Activated T-helper 1 cell treated with anti-CD3 and anti-CD28 coated beads, Interleukin-2, amount 50 U/mL, for 16 hours (primary cell): ENCODE measurements around the gene GRHL1.
"Not testable (repeated sequence)": the region's sequence is repeated elsewhere in the genome, so short reads cannot be mapped to it uniquely, and the experiment has no call there.

ENCODE experiments used
- DNase-seq, 2 donors: peaks; one replicate each; pipeline ENCODE4 v3.0.0-alpha.2; 2020; ENCODE audit warnings: low read depth in 1 of 2, low spot score in 1 of 2

The GRHL1 gene

GRCh38 chr2:10022966-10023662, 71.6 kb downstream of the GRHL1 start:
- DNase-seq = no peak

- no peak for DNase-seq
Observed at GRCh38 chr2:10026940-10027569, 75.6 kb downstream of the GRHL1 start.

- no peak for DNase-seq
Observed at GRCh38 chr2:10027660-10028330, 76.3 kb downstream of the GRHL1 start.

DNA sequence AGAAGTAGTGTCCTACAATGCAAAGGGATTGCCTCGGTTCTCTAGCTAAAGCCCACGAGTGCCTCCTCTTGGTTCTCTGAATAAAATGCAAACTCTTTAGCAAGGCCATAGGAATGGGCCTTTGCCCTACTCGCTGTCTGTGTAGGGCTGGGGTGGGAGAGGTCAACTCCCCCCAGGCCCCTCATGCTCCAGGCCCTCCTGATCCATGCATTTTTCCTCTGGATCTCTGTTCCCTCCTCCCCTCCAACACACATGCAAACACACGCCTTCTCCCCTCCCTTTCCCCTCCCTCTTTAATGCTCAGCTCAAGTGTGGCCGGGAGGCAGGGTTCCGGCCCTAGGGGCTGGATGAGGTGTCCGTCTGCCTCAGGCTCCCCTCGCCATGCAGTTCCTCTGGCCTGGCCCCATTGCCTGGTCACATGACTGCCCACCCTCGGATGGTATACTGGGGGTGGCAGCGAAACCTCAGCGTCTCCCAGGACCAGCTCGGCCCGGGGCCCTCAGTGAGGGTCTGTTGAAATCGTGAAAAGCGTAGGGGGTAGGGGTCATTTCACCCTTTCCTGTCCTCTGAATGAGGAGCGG, 77.0 kb downstream of the GRHL1 start:
- DNase-seq = no peak

DNA sequence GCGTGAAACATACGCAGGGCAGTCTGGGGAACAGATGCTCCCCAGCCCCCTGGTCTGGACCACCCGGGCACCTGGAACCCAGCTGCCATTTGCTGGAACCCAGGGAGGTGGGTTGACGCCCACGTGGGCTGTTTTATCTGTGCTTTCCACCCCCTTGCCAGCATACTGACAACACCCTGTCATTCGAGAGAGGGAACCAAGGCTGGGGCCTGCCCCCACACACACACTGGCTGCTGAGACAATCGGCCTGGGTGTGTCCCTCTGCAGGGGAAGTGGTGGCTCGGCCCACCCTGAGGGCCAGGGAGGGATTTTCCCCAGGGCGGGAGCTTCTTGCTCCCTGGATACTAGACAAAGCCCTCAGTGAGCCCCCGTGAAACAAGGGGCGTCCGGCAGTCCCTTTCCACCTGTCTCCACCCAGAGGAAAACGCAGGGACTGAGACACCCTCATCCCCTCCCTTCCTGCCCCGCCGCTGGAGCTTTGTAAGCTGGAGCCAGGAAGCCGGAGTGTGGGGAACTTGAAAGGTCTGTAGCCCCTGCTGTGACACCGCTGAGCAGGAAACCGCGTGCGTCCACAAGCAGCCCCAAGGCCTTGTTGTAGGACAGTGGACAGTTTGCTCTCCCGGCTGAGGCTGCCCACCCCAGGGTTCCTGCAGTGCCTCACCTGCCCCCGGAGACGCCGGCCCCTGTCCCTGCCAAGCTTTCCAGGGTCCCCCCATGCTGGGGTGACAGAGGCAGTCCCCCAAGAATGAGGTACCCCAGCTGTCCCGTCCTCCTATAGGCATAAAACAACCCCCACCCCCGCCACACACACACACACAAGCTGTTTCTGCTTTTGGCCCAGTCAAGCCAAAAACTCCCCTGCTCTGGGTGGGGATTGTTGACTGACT, 77.7 kb downstream of the GRHL1 start:
- no peak for DNase-seq

- no peak for DNase-seq
Observed at GRCh38 chr2:10029875-10030223, 78.4 kb downstream of the GRHL1 start.

DNA sequence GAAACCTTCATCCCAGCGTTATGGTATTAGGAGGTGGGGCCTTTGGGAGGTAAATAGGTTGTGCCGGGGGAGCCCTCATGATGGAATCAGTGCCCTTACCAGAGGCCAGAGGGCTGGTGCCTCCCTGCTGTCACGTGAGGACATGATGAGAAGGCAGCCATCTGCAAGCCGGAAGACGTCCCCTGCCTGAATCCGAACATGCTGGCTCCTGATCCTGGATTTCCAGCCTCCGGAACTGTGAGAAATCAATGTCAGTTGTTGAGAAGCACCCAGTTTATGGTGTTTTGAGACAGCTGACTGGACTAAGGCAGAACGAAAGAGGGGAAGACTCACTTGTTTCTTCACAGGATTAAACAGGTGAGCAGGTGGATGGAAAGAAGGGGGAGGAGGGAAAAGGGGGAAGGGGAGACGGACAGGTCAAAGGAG, 78.8 kb downstream of the GRHL1 start:
- DNase-seq = no peak

DNA sequence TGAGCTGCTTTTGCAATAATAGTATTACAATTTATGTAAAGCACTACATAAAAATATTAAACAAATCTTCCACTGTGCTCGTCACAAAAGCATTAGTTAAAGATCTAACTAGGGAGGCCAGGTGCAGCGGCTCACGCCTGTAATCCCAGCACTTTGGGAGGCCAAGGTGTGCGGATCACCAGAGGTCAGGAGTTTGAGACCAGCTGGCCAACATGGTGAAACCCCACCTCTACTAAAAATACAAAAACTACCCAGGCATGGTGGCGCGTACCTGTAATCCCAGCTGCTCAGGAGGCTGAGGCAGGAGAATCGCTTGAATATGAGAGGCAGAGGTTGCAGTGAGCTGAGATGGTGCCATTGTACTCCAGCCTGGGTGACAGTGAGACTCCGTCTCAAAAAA, 79.3 kb downstream of the GRHL1 start:
- not testable (repeated sequence) for DNase-seq

DNA sequence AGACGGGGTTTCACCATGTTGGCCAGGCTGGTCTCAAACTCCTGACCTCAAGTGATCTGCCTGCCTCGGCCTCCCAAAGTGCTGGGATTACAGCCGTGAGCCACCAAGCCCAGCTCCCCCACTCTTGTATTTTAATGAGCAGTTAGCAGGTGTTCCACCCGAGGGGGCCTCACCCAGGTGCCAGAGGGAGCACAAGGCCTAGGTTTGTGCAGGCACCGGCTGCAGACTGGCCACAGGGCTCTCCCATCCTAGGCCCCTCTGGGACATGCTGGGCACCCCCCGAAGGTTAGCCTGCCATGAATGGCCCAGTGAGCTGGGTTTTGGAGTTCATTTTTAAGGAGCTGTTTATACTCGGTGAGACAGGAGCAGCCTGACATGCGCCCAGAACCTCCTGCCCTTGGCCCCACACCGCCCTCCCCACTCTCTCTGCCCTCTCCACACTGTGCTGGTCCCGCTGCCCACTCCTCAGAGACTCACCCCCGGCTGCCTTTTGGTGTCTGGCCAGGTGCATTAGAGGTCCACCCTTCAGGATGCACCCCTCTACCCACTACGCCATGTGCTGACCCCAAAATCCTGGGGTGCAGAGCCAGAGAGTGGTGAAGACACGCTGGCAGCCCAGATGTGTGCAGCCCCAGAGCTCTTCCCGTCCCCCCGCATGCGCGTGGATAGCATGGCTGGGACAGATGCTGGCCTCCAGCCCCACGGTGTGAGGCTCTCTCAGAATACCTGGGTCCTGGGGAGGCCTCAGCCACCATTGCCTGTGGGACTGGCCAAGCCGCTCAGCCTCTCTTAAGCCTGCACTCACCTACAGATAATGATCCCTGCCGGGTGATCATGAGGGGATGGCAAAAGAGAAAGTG, 80.6 kb downstream of the GRHL1 start:
- no peak for DNase-seq

DNA sequence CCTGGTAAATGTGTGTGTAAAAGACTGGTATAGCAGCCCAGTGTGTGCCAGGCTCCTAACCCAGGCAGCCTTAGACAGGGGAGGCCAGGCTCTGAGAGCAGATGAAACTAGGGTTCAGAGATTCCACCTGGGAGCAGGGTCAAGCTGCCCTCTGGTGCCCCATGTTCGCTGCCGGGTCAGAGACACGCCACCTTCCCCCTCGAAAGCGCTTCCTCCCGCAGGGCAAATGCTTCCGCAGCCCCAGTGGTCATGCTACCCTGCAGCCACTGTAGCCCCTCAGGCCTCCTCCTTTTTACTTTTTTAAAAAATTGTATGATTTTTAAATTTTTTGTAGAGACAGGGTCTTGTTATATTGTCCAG, 81.2 kb downstream of the GRHL1 start:
- DNase-seq = no peak

- DNase-seq = no peak
Observed at GRCh38 chr2:10033251-10034006, 81.9 kb downstream of the GRHL1 start.

GRCh38 chr2:10034333-10035052, 83.0 kb downstream of the GRHL1 start:
- DNase-seq = no peak

GRCh38 chr2:10035053-10035422, 83.5 kb downstream of the GRHL1 start:
- DNase-seq = no peak

DNA sequence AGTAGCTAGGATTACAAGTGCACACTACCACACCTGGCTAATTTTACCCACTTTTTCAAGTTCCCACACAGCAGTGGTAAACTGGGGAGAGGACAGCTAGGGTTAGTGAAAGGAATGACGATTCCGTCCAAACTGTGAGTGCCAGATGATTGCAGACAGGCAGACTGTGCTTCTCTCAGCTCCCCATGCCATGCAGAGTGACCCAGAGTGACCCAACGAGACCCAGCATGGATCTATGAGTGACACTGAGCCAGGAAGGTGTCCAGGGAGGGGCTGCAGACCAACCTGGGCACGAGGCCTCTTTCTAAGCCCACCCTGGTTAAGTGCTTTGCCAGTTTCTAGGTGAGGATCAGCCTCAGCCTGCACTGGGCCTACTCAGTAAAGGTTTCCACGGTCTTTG, 84.1 kb downstream of the GRHL1 start:
- DNase-seq = no peak

GRCh38 chr2:10036095-10036884, 84.8 kb downstream of the GRHL1 start:
- DNase-seq = no peak

DNA sequence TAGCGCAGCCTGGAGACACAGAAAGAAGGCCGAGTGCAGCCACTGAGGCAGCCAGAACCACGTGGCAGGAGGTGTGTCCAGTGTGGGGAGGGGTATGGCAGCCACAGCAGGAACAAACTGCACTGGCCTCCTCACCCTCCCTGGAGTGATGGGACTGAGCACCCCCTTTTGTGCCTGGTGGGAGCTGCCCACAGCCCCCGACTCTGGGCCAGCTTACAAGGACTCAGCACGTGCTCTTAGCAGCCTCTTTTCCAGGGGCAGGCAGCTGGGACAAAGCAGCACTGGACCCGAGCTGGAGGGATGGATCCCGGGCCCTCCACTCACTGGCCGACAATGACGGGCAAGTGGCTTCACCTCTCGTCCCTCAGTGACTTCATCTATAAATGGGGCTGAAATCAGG, 86.6 kb downstream of the GRHL1 start:
- DNase-seq = no peak

DNA sequence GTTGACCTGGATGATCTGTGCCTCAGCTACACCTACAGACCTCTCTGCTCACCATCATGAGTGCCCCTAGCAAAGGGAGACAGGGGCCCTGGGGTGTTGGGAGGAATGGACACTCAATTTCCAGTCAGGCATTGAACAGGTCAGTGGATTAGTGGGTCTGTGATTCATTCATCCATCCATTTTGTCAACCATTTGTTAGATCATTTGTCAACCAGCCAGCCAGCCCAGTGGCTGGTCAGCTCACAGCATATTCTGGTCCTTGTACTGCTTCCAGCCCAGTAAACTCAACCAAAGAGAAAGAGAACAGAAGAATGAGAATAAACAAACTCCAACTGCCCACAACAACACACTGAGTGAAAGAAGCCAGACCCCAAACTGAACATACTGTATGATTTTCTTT, 87.2 kb downstream of the GRHL1 start:
- DNase-seq = no peak
